GM12873 (cell line): ENCODE results near the gene NLGN4X.

Source experiments
- TF ChIP-seq, protein P1 (sequence below): IDR thresholded peaks from 2 replicates; pipeline ENCODE4 v1.5.1; 2012; ENCODE audit warnings: low read depth, mild to moderate bottlenecking, moderate library complexity, low read length, control low read depth; ENCODE audit not compliant: insufficient read depth; ENCODE audit errors: missing control alignments

NLGN4X gene

DNA sequence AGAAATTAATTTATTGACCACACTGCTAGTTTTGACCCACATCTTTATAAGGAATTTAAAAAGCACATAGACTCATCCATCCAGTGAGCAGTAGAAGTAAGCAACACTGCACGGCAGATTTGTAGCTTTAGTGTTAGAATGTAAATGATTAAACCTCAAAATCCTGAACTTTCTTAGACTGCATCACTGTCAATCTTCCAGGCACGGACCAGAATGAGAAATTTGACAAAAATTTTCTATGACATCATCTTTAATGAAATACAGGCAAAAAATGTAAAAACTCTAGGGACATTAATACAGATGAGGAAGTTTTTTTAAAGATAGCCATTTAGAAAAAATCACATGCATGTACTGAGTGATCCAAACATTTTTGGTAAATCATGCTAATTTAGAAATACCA is 29.2 kb downstream of the NLGN4X start:
- TF ChIP-seq, protein P1, sequence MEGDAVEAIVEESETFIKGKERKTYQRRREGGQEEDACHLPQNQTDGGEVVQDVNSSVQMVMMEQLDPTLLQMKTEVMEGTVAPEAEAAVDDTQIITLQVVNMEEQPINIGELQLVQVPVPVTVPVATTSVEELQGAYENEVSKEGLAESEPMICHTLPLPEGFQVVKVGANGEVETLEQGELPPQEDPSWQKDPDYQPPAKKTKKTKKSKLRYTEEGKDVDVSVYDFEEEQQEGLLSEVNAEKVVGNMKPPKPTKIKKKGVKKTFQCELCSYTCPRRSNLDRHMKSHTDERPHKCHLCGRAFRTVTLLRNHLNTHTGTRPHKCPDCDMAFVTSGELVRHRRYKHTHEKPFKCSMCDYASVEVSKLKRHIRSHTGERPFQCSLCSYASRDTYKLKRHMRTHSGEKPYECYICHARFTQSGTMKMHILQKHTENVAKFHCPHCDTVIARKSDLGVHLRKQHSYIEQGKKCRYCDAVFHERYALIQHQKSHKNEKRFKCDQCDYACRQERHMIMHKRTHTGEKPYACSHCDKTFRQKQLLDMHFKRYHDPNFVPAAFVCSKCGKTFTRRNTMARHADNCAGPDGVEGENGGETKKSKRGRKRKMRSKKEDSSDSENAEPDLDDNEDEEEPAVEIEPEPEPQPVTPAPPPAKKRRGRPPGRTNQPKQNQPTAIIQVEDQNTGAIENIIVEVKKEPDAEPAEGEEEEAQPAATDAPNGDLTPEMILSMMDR, result no peak

GRCh38 chrX:6187256-6187655 is 41.4 kb downstream of the NLGN4X start:
- TF ChIP-seq, protein P1, result no peak

DNA sequence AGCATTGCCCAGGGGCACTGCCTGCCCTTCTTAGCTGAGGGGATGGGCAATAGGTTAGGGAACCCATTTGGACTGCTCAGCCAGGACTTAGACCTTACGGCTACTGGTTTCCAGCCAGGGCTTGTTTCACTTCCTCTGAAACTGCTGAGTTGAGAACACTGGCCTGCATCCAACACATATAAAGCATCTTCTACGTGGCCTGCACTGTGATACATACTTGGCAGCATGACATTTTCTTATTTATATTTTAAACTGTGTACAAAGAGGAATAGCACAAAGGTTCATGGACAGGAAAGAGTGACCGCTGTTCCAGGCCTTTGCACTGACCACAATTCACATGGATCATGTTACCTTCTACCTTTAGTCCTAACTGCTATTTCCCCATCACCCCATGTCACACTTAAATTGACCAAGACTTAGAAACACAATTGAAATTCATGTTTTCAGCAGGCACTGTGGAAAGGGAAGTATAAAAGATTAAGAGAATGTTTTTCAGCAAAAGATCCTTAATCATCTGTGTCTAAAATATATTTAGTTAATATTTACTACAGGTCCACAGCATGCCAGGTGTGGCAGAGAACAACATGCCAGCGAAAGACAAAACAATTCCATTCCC is 43.7 kb downstream of the NLGN4X start:
- TF ChIP-seq, protein P1, result no peak

DNA sequence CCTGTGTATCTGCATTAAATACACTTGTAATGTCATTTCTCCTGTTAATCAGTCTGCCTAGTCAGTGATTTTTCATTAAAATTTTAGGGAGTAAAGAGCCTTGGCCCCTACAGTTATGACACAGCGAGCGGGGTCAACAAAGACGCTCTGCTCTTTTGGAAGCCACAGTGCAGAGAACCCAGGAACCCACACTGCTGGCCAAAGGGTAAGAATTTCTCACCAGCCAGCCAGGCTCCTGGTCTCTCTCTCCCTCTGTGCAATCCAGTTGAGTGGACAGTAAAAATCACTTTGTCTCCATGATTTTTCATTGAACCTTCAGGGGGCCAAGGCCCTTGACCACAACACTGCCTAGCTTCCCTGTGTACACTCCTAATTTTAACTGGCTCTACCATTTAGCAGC is 52.8 kb downstream of the NLGN4X start:
- TF ChIP-seq, protein P1, result no peak

DNA sequence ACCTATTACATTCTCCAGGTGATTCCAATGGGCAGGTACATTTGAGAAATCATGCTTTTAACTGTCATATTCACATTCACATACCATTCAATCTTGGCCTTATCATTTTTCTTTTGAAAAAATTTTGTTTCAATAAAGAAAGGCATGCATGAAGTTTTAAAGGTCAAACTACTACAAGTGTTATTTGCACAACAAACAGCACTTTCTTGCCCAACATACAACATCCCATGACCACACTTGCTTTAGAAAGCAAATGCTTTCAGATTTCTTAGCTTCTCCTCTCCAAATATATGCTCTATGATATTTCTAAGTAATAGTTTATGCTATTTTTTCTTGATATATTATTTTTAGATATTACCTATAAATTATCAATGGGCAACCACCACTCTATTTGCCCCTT is 58.2 kb downstream of the NLGN4X start:
- TF ChIP-seq, protein P1, result no peak

DNA sequence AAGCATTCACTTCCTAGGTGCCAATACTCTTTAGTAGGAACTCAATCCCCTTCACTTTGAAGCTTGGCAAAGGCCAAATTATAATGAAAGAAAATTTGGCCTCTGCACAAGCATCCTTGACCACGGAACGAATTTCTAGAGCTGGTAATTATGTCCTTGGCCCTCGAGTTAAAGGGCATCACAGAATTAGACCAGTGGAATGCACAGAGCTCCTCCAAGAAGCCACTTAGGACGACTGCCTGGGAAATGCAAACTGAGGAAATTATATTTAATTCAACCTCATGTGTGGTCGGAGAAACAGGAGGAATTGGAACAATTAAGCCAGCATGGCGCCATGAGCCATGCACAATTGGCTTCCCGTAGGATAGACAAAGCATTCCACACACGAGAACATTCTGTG is 59.3 kb downstream of the NLGN4X start:
- TF ChIP-seq, protein P1, result no peak

GRCh38 chrX:6163721-6164120 is 64.9 kb downstream of the NLGN4X start:
- TF ChIP-seq, protein P1, result no peak
